ENCODE measurements around the gene PCP4L1. TPM values are rescaled to one million over a fixed set of nuclear protein-coding genes. Genes with fewer than 3 reads are reported as not detected.

The PCP4L1 gene
- total RNA-seq (2022; extraction: Qiagen RNA extraction; ENCODE audit: low read depth): 0.11 TPM in 1 of 5 replicates, not detected in the others

GRCh38 chr1:161258439-161259344 lies at the start of gene PCP4L1:
Gene PCP4L1, plus strand, starts transcription at chr1:161258745. Its CDS starts 230 bp downstream, at chr1:161258975.

GRCh38 chr1:161215076-161215475 lies 43.5 kb upstream of the PCP4L1 start, which contains the start of gene FCER1G:
Gene FCER1G, plus strand, starts transcription at chr1:161215295. Its CDS starts 27 bp downstream, at chr1:161215322.

GRCh38 chr1:161225534-161226319 lies 32.8 kb upstream of the PCP4L1 start, which contains the start of gene TOMM40L:
Gene TOMM40L, plus strand, starts transcription at chr1:161226060. Its CDS starts 430 bp downstream, at chr1:161226490.

GRCh38 chr1:161238039-161238473 lies 20.5 kb upstream of the PCP4L1 start, which contains the start of gene NR1I3:
Gene NR1I3, minus strand, starts transcription at chr1:161238203. Its CDS starts 1,638 bp downstream, at chr1:161236565.

GRCh38 chr1:161309868-161310267 lies 51.3 kb downstream of the PCP4L1 start, which contains the start of gene MPZ:
Gene MPZ, minus strand, starts transcription at chr1:161309968. Its CDS starts 63 bp downstream, at chr1:161309905.

GRCh38 chr1:161314201-161314981 lies 55.8 kb downstream of the PCP4L1 start, which contains the start of gene SDHC:
Gene SDHC, plus strand, starts transcription at chr1:161314381. Its CDS starts 25 bp downstream, at chr1:161314406.

Other genes starting within 250 kb of the PCP4L1 start
- gene F11R, start 237.6 kb upstream of the PCP4L1 start, total RNA-seq (2022; extraction: Qiagen RNA extraction; ENCODE audit: low read depth): 43.1 to 66.6 TPM (median 47.2 TPM) in 5 replicates
- 0.49 to 0.78 TPM (median 0.67 TPM) in 4 of 5 replicates, not detected in the other for gene TSTD1, start 219.8 kb upstream of the PCP4L1 start, total RNA-seq (2022; extraction: Qiagen RNA extraction; ENCODE audit: low read depth)
- 45.3 to 50.5 TPM (median 49.9 TPM) in 5 replicates for gene USF1, start 212.8 kb upstream of the PCP4L1 start, total RNA-seq (2022; extraction: Qiagen RNA extraction; ENCODE audit: low read depth)
- gene ARHGAP30, start 188.9 kb upstream of the PCP4L1 start, total RNA-seq (2022; extraction: Qiagen RNA extraction; ENCODE audit: low read depth): 0.06 to 0.19 TPM (median 0.08 TPM) in 5 replicates
- gene NECTIN4, start 169.2 kb upstream of the PCP4L1 start, total RNA-seq (2022; extraction: Qiagen RNA extraction; ENCODE audit: low read depth): 0.81 to 2.9 TPM (median 2.0 TPM) in 5 replicates
- 1.1 to 2.2 TPM (median 2.0 TPM) in 5 replicates for gene KLHDC9, start 160.4 kb upstream of the PCP4L1 start, total RNA-seq (2022; extraction: Qiagen RNA extraction; ENCODE audit: low read depth)
- gene PFDN2, start 140.7 kb upstream of the PCP4L1 start, total RNA-seq (2022; extraction: Qiagen RNA extraction; ENCODE audit: low read depth): 106 to 128 TPM (median 117 TPM) in 5 replicates
- gene NIT1, start 140.6 kb upstream of the PCP4L1 start, total RNA-seq (2022; extraction: Qiagen RNA extraction; ENCODE audit: low read depth): 23.3 to 38.9 TPM (median 30.2 TPM) in 5 replicates
- 24.5 to 35.9 TPM (median 32.3 TPM) in 5 replicates for gene DEDD, start 126.1 kb upstream of the PCP4L1 start, total RNA-seq (2022; extraction: Qiagen RNA extraction; ENCODE audit: low read depth)
- 85.4 to 154 TPM (median 93.0 TPM) in 5 replicates for gene UFC1, start 104.8 kb upstream of the PCP4L1 start, total RNA-seq (2022; extraction: Qiagen RNA extraction; ENCODE audit: low read depth)
- gene USP21, start 99.2 kb upstream of the PCP4L1 start, total RNA-seq (2022; extraction: Qiagen RNA extraction; ENCODE audit: low read depth): 15.0 to 24.1 TPM (median 20.5 TPM) in 5 replicates
- 10.7 to 19.4 TPM (median 16.6 TPM) in 5 replicates for gene PPOX, start 92.3 kb upstream of the PCP4L1 start, total RNA-seq (2022; extraction: Qiagen RNA extraction; ENCODE audit: low read depth)
- gene B4GALT3, start 81.2 kb upstream of the PCP4L1 start, total RNA-seq (2022; extraction: Qiagen RNA extraction; ENCODE audit: low read depth): 18.3 to 28.9 TPM (median 25.6 TPM) in 5 replicates
- 0.02 TPM in 1 of 5 replicates, not detected in the others for gene ADAMTS4, start 59.7 kb upstream of the PCP4L1 start, total RNA-seq (2022; extraction: Qiagen RNA extraction; ENCODE audit: low read depth)
- 79.0 to 87.4 TPM (median 84.3 TPM) in 5 replicates for gene NDUFS2, start 56.4 kb upstream of the PCP4L1 start, total RNA-seq (2022; extraction: Qiagen RNA extraction; ENCODE audit: low read depth)
- gene FCER1G, start 43.5 kb upstream of the PCP4L1 start, total RNA-seq (2022; extraction: Qiagen RNA extraction; ENCODE audit: low read depth): 0.70 TPM in 1 of 5 replicates, not detected in the others
- not detected in 5 replicates for gene APOA2, start 35.1 kb upstream of the PCP4L1 start, total RNA-seq (2022; extraction: Qiagen RNA extraction; ENCODE audit: low read depth)
- 9.5 to 12.8 TPM (median 11.3 TPM) in 5 replicates for gene TOMM40L, start 32.7 kb upstream of the PCP4L1 start, total RNA-seq (2022; extraction: Qiagen RNA extraction; ENCODE audit: low read depth)
- not detected in 5 replicates for gene NR1I3, start 20.5 kb upstream of the PCP4L1 start, total RNA-seq (2022; extraction: Qiagen RNA extraction; ENCODE audit: low read depth)
- 0.21 to 0.57 TPM (median 0.45 TPM) in 4 of 5 replicates, not detected in the other for gene MPZ, start 51.2 kb downstream of the PCP4L1 start, total RNA-seq (2022; extraction: Qiagen RNA extraction; ENCODE audit: low read depth)
- 236 to 252 TPM (median 244 TPM) in 5 replicates for gene SDHC, start 55.6 kb downstream of the PCP4L1 start, total RNA-seq (2022; extraction: Qiagen RNA extraction; ENCODE audit: low read depth)
- gene CFAP126, start 109.1 kb downstream of the PCP4L1 start, total RNA-seq (2022; extraction: Qiagen RNA extraction; ENCODE audit: low read depth): 0.33 to 0.60 TPM (median 0.49 TPM) in 3 of 5 replicates, not detected in the others
- gene FCGR2A, start 246.7 kb downstream of the PCP4L1 start, total RNA-seq (2022; extraction: Qiagen RNA extraction; ENCODE audit: low read depth): not detected in 5 replicates

Data from A549 treated with ZK216348 at 1 μM for 4 hours (cell line).